K562 (cell line): Measurements from ENCODE around the gene DLGAP3. TPM values are rescaled to one million over a fixed set of nuclear protein-coding genes. Genes with fewer than 3 reads are reported as not detected.

ENCODE experiments used
- ARID3B ChIP-seq: fragments of 250-450 bp; sonication (Bioruptor Pico); IDR thresholded peaks from 2 replicates; pipeline ENCODE4 v1.4.0; 2020; ENCODE audit warnings: borderline replicate concordance
- CHD1 ChIP-seq: fragments of 200-600 bp; sonication (generic); IDR thresholded peaks from one replicate; pipeline ENCODE4 v1.6.1; 2012; ENCODE audit warnings: mild to moderate bottlenecking, moderate library complexity, low read length, inconsistent platforms
- FOS ChIP-seq: IDR thresholded peaks from 3 replicates; pipeline ENCODE4 v1.6.1; 2011; ENCODE audit not compliant: insufficient read length; ENCODE audit errors: extremely low read depth
- HDAC6 ChIP-seq: IDR thresholded peaks from 2 replicates; pipeline ENCODE4 v1.6.1; 2012; ENCODE audit warnings: low read depth, mild to moderate bottlenecking, control low read depth, inconsistent platforms, low read length, moderate library complexity
- HMGN3 ChIP-seq: IDR thresholded peaks from 2 replicates; pipeline ENCODE4 v1.6.1; 2011; ENCODE audit warnings: borderline replicate concordance, low read depth, mild to moderate bottlenecking, mixed read lengths, low read length; ENCODE audit not compliant: insufficient read length; ENCODE audit errors: extremely low read depth
- LEF1 ChIP-seq: fragments of 450-650 bp; IDR thresholded peaks from 2 replicates; pipeline ENCODE4 v1.6.1; 2016; ENCODE audit warnings: mild to moderate bottlenecking
- NFE2 ChIP-seq: IDR thresholded peaks from 2 replicates; pipeline ENCODE4 v1.6.1; 2014; ENCODE audit warnings: antibody characterized with exemption, low read depth
- NRF1 ChIP-seq, 2 experiments: fragments of 450-650 bp; IDR thresholded peaks in 1 of 2; conservative IDR thresholded peaks in 1 of 2; 2 replicates each; pipeline ENCODE4 v1.6.1; 2014; ENCODE audit warnings: mild to moderate bottlenecking in 2 of 2
- RAD21 ChIP-seq, 2 experiments: fragments of 250-450 bp in 1 of 2; fragments of 450-650 bp in 1 of 2; sonication (Bioruptor Pico) in 1 of 2; formaldehyde crosslinking in 1 of 2; IDR thresholded peaks in 1 of 2; conservative IDR thresholded peaks in 1 of 2; 2 replicates each; pipeline versions ENCODE4 v1.4.0 to v1.8.0; 2020 to 2022; ENCODE audit warnings: mild to moderate bottlenecking in 2 of 2, moderate library complexity in 1 of 2
- RBM22 ChIP-seq: fragments of 200-400 bp; formaldehyde crosslinking; IDR thresholded peaks from 2 replicates; pipeline ENCODE4 v1.6.1; 2018; ENCODE audit warnings: low read length, low read depth; ENCODE audit not compliant: poor library complexity, severe bottlenecking
- ZBTB1 ChIP-seq: sonication (generic); formaldehyde crosslinking; IDR thresholded peaks from 2 replicates; pipeline ENCODE4 v1.8.1; 2023; ENCODE audit warnings: missing genetic modification reagents, low read depth, mild to moderate bottlenecking, borderline replicate concordance
- ZBTB26 ChIP-seq: fragments of 450-650 bp; formaldehyde crosslinking; IDR thresholded peaks from 2 replicates; pipeline ENCODE4 v1.4.0; 2022; ENCODE audit warnings: missing genetic modification characterization
- ZNF589 ChIP-seq: fragments of 200-800 bp; sonication (Bioruptor generic); IDR thresholded peaks from 2 replicates; pipeline ENCODE4 v1.6.1; 2016; ENCODE audit warnings: low read depth, missing genetic modification characterization, missing compliant biosample characterization
- ZNF76 ChIP-seq: fragments of 250-450 bp; sonication (Bioruptor Pico); IDR thresholded peaks from 2 replicates; pipeline ENCODE4 v1.4.0; 2020; ENCODE audit warnings: mild to moderate bottlenecking, moderate library complexity, borderline replicate concordance
- polyA plus RNA-seq, 8 experiments: library from polyadenylated mRNA; depleted of rRNA in 4 of 8; stranded (reverse) in 5 of 8; unstranded in 3 of 8; fragments of >200 nt; fragmentation: Nextera tagmentation in 2 of 8; fragmentation: Illumina TruSeq in 1 of 8; extraction: Ambion mirVana in 2 of 8; extraction: Trizol in 1 of 8; gene quantifications; 2 replicates each; pipeline versions ENCODE4 v1.2.1 to v1.2.3, GENCODE V29; 2011 to 2014; ENCODE audit warnings: inconsistent platforms in 1 of 8, missing spikeins in 1 of 8
- total RNA-seq, 7 experiments: library from RNA; depleted of rRNA in 6 of 7; stranded (reverse); fragments of >200 nt in 6 of 7; fragmentation: Illumina TruSeq in 2 of 7; extraction: Trizol in 2 of 7; gene quantifications; 2 replicates each; pipeline versions ENCODE4 v1.2.1 to v1.2.3, GENCODE V29; 2011 to 2021; ENCODE audit warnings: low replicate concordance in 1 of 7
- TF ChIP-seq, protein P1 (sequence below): fragments of 250-450 bp; sonication (Bioruptor Pico); IDR thresholded peaks from 2 replicates; pipeline ENCODE4 v1.5.0; 2021; ENCODE audit warnings: mild to moderate bottlenecking, moderate library complexity
- TF ChIP-seq, protein P2 (sequence below), 3 experiments: IDR thresholded peaks in 2 of 3; conservative IDR thresholded peaks in 1 of 3; 2 replicates each; pipeline ENCODE4 v1.5.1; 2011 to 2012; ENCODE audit warnings: low read length in 3 of 3, mild to moderate bottlenecking in 3 of 3, control low read depth in 2 of 3, improper control_type of control experiment in 1 of 3, inconsistent platforms in 1 of 3, low read depth in 1 of 3, mixed read lengths in 1 of 3, moderate library complexity in 1 of 3; ENCODE audit not compliant: insufficient read depth in 2 of 3

Gene DLGAP3
- total and polyA plus RNA-seq, 9 of the 15 experiments (the other 6 are each of a cell fraction or from before 2014, with no cell fraction given) = 0.01 to 0.16 (median 0.07) TPM; not detected in 6

DNA sequence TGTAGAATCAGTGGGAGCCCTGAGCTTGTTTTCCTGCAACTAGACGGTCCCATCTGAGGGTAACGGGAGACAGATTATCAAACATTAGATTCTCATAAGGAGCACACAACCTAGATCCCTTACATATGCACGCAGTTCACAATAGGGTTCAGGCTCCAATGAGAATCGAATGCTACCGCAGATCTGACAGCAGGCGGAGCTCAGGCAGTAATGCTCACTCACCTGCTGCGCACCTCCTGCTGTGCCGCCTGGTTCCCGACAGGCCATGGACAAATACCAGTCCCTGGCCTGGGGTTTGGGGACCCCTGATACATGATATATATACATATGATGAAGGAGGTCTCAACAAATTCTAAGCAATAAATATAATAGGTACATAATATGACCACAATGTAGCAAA lies 50.2 kb downstream of the DLGAP3 start (continued):
- TF ChIP-seq, protein P1, sequence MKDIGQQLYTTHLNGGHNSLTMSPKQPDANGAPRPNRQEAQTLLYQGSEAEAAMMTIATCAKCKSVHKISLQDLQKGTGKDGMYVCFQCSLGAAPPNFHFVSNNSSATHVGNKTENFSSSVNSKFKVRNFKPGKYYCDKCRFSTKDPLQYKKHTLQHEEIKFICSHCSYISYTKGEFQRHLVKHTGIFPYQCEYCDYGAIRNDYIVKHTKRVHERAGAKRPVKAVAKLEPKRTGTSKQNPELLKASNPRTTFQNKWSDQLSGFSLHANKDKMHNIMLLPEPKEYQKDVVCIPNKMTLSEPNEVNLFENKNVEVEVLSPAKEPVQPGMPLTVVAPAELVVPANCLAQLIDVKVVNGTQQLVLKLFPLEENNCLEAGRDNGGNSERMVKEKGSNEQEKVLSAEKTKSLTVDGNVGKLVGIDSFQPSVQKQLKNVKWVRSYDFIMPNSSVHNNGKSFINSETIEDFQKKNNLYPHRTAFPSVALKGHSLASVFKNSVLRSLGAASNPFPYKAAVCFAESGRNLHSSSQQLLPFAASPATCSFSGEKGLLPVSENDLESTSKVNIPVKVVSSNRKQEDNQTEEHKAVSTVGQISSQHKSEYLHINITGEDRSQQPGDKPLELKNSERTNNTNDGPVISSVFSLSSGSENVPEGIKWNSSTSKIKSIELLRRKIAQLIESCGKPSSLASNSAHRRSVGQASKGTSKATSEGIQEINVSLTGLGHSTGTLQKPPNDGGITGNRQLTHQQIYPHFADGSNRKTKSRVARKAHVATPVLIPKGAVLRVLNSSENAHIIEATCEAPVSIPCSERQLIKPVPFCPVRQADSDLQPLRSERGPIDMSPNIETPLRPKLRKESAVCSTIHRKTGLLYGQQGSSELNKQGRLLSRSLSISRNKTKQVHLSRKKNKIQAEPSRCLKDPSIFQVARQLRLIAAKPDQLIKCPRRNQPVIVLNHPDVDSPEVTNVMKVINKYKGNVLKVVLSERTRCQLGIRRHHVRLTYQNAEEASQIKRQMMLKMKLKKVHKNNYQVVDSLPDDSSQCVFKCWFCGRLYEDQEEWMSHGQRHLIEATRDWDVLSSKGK (CRISPR knock-in tag) = no peak
- TF ChIP-seq HDAC6 (no peak), LEF1 (no peak), HMGN3 (no peak), RBM22 (no peak), NFE2 (no peak), ZBTB26 (no peak), RAD21 (CRISPR knock-in tag; conservative IDR thresholded peaks at IDR 0.05 in 1 of 2, IDR thresholded peaks at IDR 0.05 in 1 of 2) (peak in 1 of 2 experiments; percentile 38; a peak in 2 of 4 replicates), NRF1 (conservative IDR thresholded peaks at IDR 0.05 in 1 of 2, IDR thresholded peaks at IDR 0.05 in 1 of 2) (peak; percentile 71 to 73), ARID3B (CRISPR knock-in tag) (no peak), ZNF589 (CRISPR knock-in tag) (no peak), ZNF76 (CRISPR knock-in tag) (no peak), FOS (no peak), ZBTB1 (CRISPR knock-in tag) (no peak), CHD1 (no peak)
- TF ChIP-seq, protein P2, sequence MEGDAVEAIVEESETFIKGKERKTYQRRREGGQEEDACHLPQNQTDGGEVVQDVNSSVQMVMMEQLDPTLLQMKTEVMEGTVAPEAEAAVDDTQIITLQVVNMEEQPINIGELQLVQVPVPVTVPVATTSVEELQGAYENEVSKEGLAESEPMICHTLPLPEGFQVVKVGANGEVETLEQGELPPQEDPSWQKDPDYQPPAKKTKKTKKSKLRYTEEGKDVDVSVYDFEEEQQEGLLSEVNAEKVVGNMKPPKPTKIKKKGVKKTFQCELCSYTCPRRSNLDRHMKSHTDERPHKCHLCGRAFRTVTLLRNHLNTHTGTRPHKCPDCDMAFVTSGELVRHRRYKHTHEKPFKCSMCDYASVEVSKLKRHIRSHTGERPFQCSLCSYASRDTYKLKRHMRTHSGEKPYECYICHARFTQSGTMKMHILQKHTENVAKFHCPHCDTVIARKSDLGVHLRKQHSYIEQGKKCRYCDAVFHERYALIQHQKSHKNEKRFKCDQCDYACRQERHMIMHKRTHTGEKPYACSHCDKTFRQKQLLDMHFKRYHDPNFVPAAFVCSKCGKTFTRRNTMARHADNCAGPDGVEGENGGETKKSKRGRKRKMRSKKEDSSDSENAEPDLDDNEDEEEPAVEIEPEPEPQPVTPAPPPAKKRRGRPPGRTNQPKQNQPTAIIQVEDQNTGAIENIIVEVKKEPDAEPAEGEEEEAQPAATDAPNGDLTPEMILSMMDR (IDR thresholded peaks at IDR 0.05 in 2 of 3, conservative IDR thresholded peaks at IDR 0.05 in 1 of 3; ENCODE audit: insufficient read depth in 2 of 3, low read depth in 1 of 3, low read length in 3 of 3) = peak; percentile 24 to 34 (median 30); a peak in 4 of 6 replicates
- TF ChIP-seq, all 486 proteins: peak for 6
